GM21390 (cell line): ENCODE measurements around the gene LRIG2.
A peak's percentile ranks its signal among the peaks of the same experiment; 100 is the strongest.
"Not testable (repeated sequence)": the region's sequence is repeated elsewhere in the genome, so short reads cannot be mapped to it uniquely, and the experiment has no call there.

Experiments used
- ATAC-seq: cut with Tn5 transposase; IDR thresholded peaks from one replicate; pipeline ENCODE4 v1.9.1; 2021; ENCODE audit not compliant: unreplicated experiment

LRIG2 gene

DNA sequence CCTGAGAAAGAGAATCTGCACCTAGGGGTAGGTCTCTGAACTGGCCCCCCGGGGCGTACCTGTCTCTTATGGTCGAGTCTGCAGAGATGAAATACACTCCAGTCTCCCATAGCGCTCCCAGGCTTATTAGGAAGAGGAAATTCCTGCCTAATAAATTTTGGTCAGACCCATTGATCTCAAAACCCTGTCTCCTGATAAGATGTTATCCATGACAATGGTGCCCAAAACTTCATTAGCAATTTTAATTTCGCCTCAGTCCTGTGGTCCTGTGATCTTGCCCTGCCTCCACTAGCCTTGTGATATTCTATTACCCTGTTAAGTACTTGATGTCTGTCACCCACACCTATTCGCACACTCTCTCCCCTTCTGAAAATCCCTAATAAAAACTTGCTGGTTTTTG, 85.7 kb downstream of the LRIG2 start:
- not testable (repeated sequence) for ATAC-seq

GRCh38 chr1:113166473-113166872, 93.5 kb downstream of the LRIG2 start:
- ATAC-seq: no peak

- ATAC-seq: no peak
Measured at GRCh38 chr1:113168946-113169345, 95.9 kb downstream of the LRIG2 start.

- ATAC-seq: no peak
Measured at GRCh38 chr1:113169591-113169990, 96.6 kb downstream of the LRIG2 start.

DNA sequence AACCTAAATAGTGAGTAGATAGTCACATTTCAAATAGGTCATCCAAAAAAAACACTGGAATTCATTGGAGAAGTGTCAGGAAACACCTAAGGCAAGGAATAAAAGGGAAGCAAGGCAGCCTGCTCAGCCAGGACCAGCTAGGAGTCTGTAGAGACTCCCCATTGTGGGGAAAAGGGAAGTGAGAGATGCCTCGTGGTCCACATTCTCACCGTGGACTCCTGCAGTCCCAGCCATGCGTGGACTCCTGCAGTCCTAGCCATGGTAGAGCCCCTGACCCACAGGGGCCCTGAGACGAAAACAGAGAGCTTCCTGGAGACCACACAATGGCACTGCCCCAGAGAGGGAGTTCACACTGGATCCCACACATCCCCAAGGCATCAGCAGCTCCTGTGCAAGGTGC, 97.5 kb downstream of the LRIG2 start:
- no peak for ATAC-seq

DNA sequence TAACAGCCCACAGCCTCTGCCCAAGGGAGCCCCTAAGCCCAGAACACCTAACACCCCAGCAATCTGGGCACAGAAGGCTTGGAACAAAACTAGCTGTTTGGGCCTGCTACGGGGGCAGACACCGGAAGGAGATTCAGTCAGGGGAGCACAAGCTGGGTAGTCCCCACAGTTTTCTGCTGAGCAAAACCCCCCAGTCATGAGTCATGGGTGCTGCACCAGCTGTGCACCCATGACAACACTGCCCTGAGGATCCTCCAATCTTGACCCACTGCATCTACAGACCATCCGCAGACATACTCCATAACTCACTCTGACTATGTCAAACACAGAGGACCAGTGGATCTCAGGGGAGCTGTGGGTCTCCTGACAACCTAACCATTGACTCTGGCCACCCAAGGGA, 105.1 kb downstream of the LRIG2 start:
- peak; percentile 51 for ATAC-seq

GRCh38 chr1:113178522-113178921, 105.5 kb downstream of the LRIG2 start:
- no peak for ATAC-seq
